ENCODE data around the gene MTX2. TPM values are rescaled to one million over a fixed set of nuclear protein-coding genes. Genes with fewer than 3 reads are reported as not detected.
"Not testable (repeated sequence)": the region's sequence is repeated elsewhere in the genome, so short reads cannot be mapped to it uniquely, and the experiment has no call there.

The MTX2 gene
- total RNA-seq, 2 experiments from 2014 or later = 27.4 to 28.6 TPM

GRCh38 chr2:176368349-176368748, 99.1 kb downstream of the MTX2 start:
- ChIA-PET POLR2A (no interaction called here), CTCF (no interaction called here)

- POLR2A ChIA-PET = no interaction called here
- CTCF ChIA-PET = no interaction called here
These were observed 101.4 kb downstream of the MTX2 start for GRCh38 chr2:176370467-176371171.

- POLR2A ChIA-PET = not testable (repeated sequence)
These were observed 103.9 kb downstream of the MTX2 start for GRCh38 chr2:176373155-176373554.

GRCh38 chr2:176378323-176378722, 109.1 kb downstream of the MTX2 start:
- POLR2A ChIA-PET = interaction anchor here (0.6 kb wide), 1 partner anchor 66 kb away, joined by 5 read pairs; no protein-coding TSS in a partner anchor
- CTCF ChIA-PET = no interaction called here

More at GRCh38 chr2:176373155-176373554, 103.9 kb downstream of the MTX2 start:
- CTCF ChIA-PET = interaction anchor here (0.7 kb wide), 1 partner anchor 22 kb away, joined by 8 read pairs; no protein-coding TSS in a partner anchor

- ChIA-PET POLR2A (no interaction called here), CTCF (no interaction called here)
These were observed 111.1 kb downstream of the MTX2 start for GRCh38 chr2:176380341-176380740.

- ChIA-PET CTCF (no interaction called here), POLR2A (no interaction called here)
These were observed 113.9 kb downstream of the MTX2 start for GRCh38 chr2:176383100-176383499.

- CTCF ChIA-PET = no interaction called here
- POLR2A ChIA-PET = no interaction called here
These were observed 114.7 kb downstream of the MTX2 start for GRCh38 chr2:176383836-176384442.

GRCh38 chr2:176385219-176385759, 116.0 kb downstream of the MTX2 start:
- POLR2A ChIA-PET = no interaction called here
- CTCF ChIA-PET = no interaction called here

GRCh38 chr2:176385838-176386237, 116.6 kb downstream of the MTX2 start:
- CTCF ChIA-PET = no interaction called here
- POLR2A ChIA-PET = no interaction called here

Other genes with a start within 250 kb of the MTX2 start
- not detected for gene EVX2, start 185.5 kb upstream of the MTX2 start, total RNA-seq
- gene HOXD13, start 176.7 kb upstream of the MTX2 start, total RNA-seq = not detected
- gene HOXD12, start 169.6 kb upstream of the MTX2 start, total RNA-seq = not detected
- gene HOXD11, start 162.2 kb upstream of the MTX2 start, total RNA-seq = not detected
- gene HOXD10, start 152.7 kb upstream of the MTX2 start, total RNA-seq = not detected
- gene HOXD9, start 146.7 kb upstream of the MTX2 start, total RNA-seq = not detected
- not detected for gene HOXD8, start 139.7 kb upstream of the MTX2 start, total RNA-seq
- not detected for gene HOXD4, start 117.9 kb upstream of the MTX2 start, total RNA-seq
- not detected for gene HOXD3, start 112.1 kb upstream of the MTX2 start, total RNA-seq
- not detected for gene HOXD1, start 80.8 kb upstream of the MTX2 start, total RNA-seq

Measured in activated CD8-positive, alpha-beta memory T cell treated with anti-CD3 and anti-CD28 coated beads for 36 hours (primary cell).